Fibroblast of lung (primary cell): ENCODE measurements around the gene MRPL19.

Source experiments
- EZH2 ChIP-seq: IDR thresholded peaks from 2 replicates; pipeline ENCODE4 v1.5.1; 2012; ENCODE audit warnings: low read length, control low read depth, mild to moderate bottlenecking; ENCODE audit errors: missing control alignments
- TF ChIP-seq, protein P1 (sequence below), 2 donors: IDR thresholded peaks in 1 of 2; conservative IDR thresholded peaks in 1 of 2; 1 replicate in 1 of 2; 2 replicates in 1 of 2; pipeline ENCODE4 v1.5.1; 2011 to 2012; ENCODE audit warnings: low read length in 2 of 2, control low read depth in 1 of 2, inconsistent platforms in 1 of 2, low read depth in 1 of 2, mild to moderate bottlenecking in 1 of 2

GRCh38 chr2:75632813-75633212, 13.8 kb upstream of the MRPL19 start:
- TF ChIP-seq EZH2, result no peak
- TF ChIP-seq, protein P1, sequence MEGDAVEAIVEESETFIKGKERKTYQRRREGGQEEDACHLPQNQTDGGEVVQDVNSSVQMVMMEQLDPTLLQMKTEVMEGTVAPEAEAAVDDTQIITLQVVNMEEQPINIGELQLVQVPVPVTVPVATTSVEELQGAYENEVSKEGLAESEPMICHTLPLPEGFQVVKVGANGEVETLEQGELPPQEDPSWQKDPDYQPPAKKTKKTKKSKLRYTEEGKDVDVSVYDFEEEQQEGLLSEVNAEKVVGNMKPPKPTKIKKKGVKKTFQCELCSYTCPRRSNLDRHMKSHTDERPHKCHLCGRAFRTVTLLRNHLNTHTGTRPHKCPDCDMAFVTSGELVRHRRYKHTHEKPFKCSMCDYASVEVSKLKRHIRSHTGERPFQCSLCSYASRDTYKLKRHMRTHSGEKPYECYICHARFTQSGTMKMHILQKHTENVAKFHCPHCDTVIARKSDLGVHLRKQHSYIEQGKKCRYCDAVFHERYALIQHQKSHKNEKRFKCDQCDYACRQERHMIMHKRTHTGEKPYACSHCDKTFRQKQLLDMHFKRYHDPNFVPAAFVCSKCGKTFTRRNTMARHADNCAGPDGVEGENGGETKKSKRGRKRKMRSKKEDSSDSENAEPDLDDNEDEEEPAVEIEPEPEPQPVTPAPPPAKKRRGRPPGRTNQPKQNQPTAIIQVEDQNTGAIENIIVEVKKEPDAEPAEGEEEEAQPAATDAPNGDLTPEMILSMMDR (conservative IDR thresholded peaks at IDR 0.05 in 1 of 2, IDR thresholded peaks at IDR 0.05 in 1 of 2; ENCODE audit: low read depth in 1 of 2, low read length in 2 of 2), result no peak
